Colonic mucosa (tissue), 4 donors: ENCODE results near the gene RTKN2. TPM values are rescaled to one million over a fixed set of nuclear protein-coding genes. Genes with fewer than 3 reads are reported as not detected.

ENCODE experiments used
- DNase-seq: peaks from one replicate; pipeline ENCODE4 v3.0.0-alpha.2; 2020
- H3K27ac ChIP-seq: fragments of 200-600 bp; one replicate; pipeline ENCODE4 v1.8.0; 2021
- H3K27me3 ChIP-seq: fragments of 200-600 bp; one replicate; pipeline ENCODE4 v1.8.0; 2021
- H3K36me3 ChIP-seq: fragments of 200-600 bp; one replicate; pipeline ENCODE4 v1.8.0; 2021
- H3K4me1 ChIP-seq: fragments of 200-600 bp; one replicate; pipeline ENCODE4 v1.8.0; 2021; ENCODE audit warnings: mild to moderate bottlenecking
- H3K4me3 ChIP-seq: fragments of 200-600 bp; one replicate; pipeline ENCODE4 v1.8.0; 2021
- H3K9ac ChIP-seq, 2 donors: one replicate each; pipeline ENCODE4 v1.7.0; 2013; ENCODE audit warnings: control low read depth in 2 of 2, low read depth in 2 of 2, low read length in 2 of 2
- H3K9me3 ChIP-seq: fragments of 200-600 bp; one replicate; pipeline ENCODE4 v1.8.0; 2021
- intact Hi-C: fragments of 100-400 bp; cut with DNase I; formaldehyde crosslinking; loops from one replicate; pipeline ENCODE4 v1.14.1; 2022
- total RNA-seq, 2 donors: library from RNA; stranded (reverse); fragmentation: NEBNext Ultra II Directional in 1 of 2; extraction: Animal tissue kit (Norgen Biotek cat#: 25700) in 1 of 2; gene quantifications; one replicate each; pipeline ENCODE4 v1.2.1, GENCODE V29; 2021
- TF ChIP-seq, protein P1 (sequence below): fragments of 200-600 bp; IDR thresholded peaks from one replicate; pipeline ENCODE4 v1.8.0; 2022; ENCODE audit warnings: antibody characterized with exemption, mild to moderate bottlenecking
- donor health status: healthy.
- donor health status: DM: no; HTN: no; CAD: no.
- donor health status: DM: no; HTN: no; CAD: no.

The RTKN2 gene
- total RNA-seq, 2 donors from 2014 or later = 3.2 to 7.4 TPM

DNA sequence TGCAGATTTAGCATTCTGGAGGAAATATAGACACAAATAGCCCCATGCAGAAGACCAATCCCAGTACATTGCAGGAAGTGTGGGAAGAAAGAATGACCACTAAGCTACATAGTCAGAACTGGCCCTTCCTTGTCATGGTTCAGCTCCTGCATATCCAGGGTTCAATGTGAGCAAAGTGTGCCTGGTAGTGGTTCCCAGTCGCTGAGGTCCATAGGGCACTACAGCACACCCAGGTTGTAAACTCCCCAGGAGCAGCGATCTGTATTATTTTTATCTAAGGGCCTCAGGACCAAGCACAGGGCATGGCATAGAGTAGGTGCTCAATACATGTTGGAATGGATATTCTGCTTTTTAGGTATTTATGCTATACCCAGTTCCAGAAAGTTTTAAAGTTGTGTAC is 114.4 kb downstream of the RTKN2 start:
- peak; percentile 25 for DNase-seq
- Histone ChIP-seq H3K9ac (no peak overlapping the region), H3K36me3 (no peaks in the 10 kb centered on the region), H3K27ac (no peak overlapping the region), H3K4me3 (no peak overlapping the region), H3K9me3 (no peaks in the 10 kb centered on the region), H3K27me3 (no peaks in the 10 kb centered on the region), H3K4me1 (no peaks in the 10 kb centered on the region)
- intact Hi-C loops = no loop called here
- TF ChIP-seq, protein P1, sequence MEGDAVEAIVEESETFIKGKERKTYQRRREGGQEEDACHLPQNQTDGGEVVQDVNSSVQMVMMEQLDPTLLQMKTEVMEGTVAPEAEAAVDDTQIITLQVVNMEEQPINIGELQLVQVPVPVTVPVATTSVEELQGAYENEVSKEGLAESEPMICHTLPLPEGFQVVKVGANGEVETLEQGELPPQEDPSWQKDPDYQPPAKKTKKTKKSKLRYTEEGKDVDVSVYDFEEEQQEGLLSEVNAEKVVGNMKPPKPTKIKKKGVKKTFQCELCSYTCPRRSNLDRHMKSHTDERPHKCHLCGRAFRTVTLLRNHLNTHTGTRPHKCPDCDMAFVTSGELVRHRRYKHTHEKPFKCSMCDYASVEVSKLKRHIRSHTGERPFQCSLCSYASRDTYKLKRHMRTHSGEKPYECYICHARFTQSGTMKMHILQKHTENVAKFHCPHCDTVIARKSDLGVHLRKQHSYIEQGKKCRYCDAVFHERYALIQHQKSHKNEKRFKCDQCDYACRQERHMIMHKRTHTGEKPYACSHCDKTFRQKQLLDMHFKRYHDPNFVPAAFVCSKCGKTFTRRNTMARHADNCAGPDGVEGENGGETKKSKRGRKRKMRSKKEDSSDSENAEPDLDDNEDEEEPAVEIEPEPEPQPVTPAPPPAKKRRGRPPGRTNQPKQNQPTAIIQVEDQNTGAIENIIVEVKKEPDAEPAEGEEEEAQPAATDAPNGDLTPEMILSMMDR = no peak

GRCh38 chr10:62153191-62153590 is 115.5 kb downstream of the RTKN2 start:
- TF ChIP-seq, protein P1 = no peak
- no peaks in the 10 kb centered on the region for H3K9me3 ChIP-seq
- intact Hi-C loops = no loop called here

DNA sequence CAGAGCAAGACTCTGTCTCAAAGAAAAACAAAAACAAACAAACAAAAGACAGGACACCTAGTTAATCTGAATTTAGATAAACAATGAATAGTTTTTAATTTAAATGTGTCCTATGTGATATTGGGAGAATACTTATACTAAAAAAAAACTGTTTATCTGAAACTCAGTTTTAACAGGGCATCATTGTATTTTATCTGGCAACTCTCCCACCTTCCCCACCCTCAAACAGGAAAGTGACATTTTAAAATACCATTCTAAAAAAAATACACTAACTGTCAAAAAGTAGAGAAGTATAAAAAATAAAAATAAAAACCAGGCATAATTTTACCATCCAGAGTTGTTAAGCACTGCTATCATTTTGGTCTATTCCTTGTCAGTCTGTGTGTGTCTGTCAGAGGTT is 119.0 kb downstream of the RTKN2 start:
- TF ChIP-seq, protein P1 = no peak
- Histone ChIP-seq H3K9me3 (no peaks in the 10 kb centered on the region), H3K4me3 (no peak overlapping the region), H3K9ac (no peak overlapping the region), H3K4me1 (no peaks in the 10 kb centered on the region), H3K27me3 (no peaks in the 10 kb centered on the region), H3K36me3 (no peaks in the 10 kb centered on the region), H3K27ac (no peak overlapping the region)
- no peak for DNase-seq
- intact Hi-C loops = no loop called here

More at GRCh38 chr10:62153191-62153590, 115.5 kb downstream of the RTKN2 start:
- Histone ChIP-seq H3K27ac (no peak overlapping the region), H3K4me3 (no peak overlapping the region), H3K4me1 (no peaks in the 10 kb centered on the region), H3K27me3 (no peaks in the 10 kb centered on the region), H3K9ac (no peak overlapping the region), H3K36me3 (no peaks in the 10 kb centered on the region)
- DNase-seq = no peak

DNA sequence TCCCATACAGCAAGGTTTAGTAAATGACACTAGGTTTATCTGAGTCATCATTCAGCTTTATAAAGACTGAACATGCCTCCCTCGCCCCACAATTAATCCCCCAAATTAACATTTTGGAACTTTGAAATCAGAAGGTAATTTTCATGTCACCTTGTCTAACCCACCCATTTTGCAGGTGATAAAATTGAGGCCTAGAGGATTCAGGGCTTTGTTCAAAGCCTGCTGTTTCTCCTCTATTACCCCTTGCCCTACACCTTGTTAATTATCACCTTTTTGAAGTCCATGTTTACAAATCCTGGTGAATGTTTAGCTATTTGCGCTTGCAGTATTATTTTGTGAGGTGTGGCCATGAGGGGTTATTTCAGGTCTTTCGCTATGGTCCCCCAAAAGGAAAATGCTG is 120.5 kb downstream of the RTKN2 start:
- intact Hi-C loops = no loop called here
- TF ChIP-seq, protein P1 = no peak
- no peak for DNase-seq
- Histone ChIP-seq H3K36me3 (no peaks in the 10 kb centered on the region), H3K4me3 (no peak overlapping the region), H3K4me1 (no peaks in the 10 kb centered on the region), H3K9ac (no peak overlapping the region), H3K27ac (no peak overlapping the region), H3K9me3 (no peaks in the 10 kb centered on the region), H3K27me3 (no peaks in the 10 kb centered on the region)

GRCh38 chr10:62147425-62147824 is 121.2 kb downstream of the RTKN2 start:
- intact Hi-C loops = no loop called here

More at GRCh38 chr10:62147425-62147824, 121.2 kb downstream of the RTKN2 start:
- TF ChIP-seq, protein P1 = no peak
- no peak for DNase-seq
- no peaks in the 10 kb centered on the region for H3K36me3 ChIP-seq
- H3K27me3 ChIP-seq = no peaks in the 10 kb centered on the region
- no peaks in the 10 kb centered on the region for H3K9me3 ChIP-seq
- H3K27ac ChIP-seq = no peak overlapping the region
- H3K9ac ChIP-seq = no peak overlapping the region
- no peak overlapping the region for H3K4me3 ChIP-seq
- no peaks in the 10 kb centered on the region for H3K4me1 ChIP-seq
